ENCODE data around the gene MSRB2. TPM values are rescaled to one million over a fixed set of nuclear protein-coding genes. Genes with fewer than 3 reads are reported as not detected.

MSRB2 gene
- total and polyA plus RNA-seq, 3 experiments from 2014 or later = 3.2 to 12.6 (median 4.3) TPM

- CTCF ChIA-PET = no interaction called here
- Mint-ChIP-seq H3K4me1 (no peaks in the 10 kb centered on the region), H3K27ac (no peak overlapping the region), H3K9me3 (peaks cover 0 to 5% (median 0%) of the 10 kb centered on the region in 5 donors), H3K4me3 (no peak overlapping the region), H3K27me3 (peaks cover 16 to 48% of the 10 kb centered on the region in 2 donors), H3K36me3 (no peaks in the 10 kb centered on the region)
- H3K9me3 ChIP-seq (ENCODE audit: low read length) = no peaks in the 10 kb centered on the region
- H3K36me3 ChIP-seq (ENCODE audit: insufficient read depth, low read length) = no peaks in the 10 kb centered on the region
- H3K4me1 ChIP-seq (ENCODE audit: insufficient read depth, low read length) = no peaks in the 10 kb centered on the region
- H3K27ac ChIP-seq (ENCODE audit: low read depth, low read length) = no peak overlapping the region
- no peak for DNase-seq
- POLR2A ChIA-PET = no interaction called here
- no peak overlapping the region for H3K4me3 ChIP-seq (ENCODE audit: low read length)
- H3K27me3 ChIP-seq (ENCODE audit: insufficient read depth, low read length, poor library complexity, severe bottlenecking) = no peaks in the 10 kb centered on the region
These were observed 59.8 kb downstream of the MSRB2 start for GRCh38 chr10:23155169-23155568.

GRCh38 chr10:23156447-23157150, 61.2 kb downstream of the MSRB2 start:
- ChIA-PET POLR2A (no interaction called here), CTCF (no interaction called here)
- Mint-ChIP-seq H3K9me3 (peaks cover 0 to 5% (median 0%) of the 10 kb centered on the region in 5 donors), H3K36me3 (no peaks in the 10 kb centered on the region), H3K27ac (no peak overlapping the region), H3K27me3 (peaks cover 11 to 43% of the 10 kb centered on the region in 2 donors), H3K4me3 (peak overlapping the region in 1 of 7 donors; percentile 41), H3K4me1 (no peaks in the 10 kb centered on the region)
- no peaks in the 10 kb centered on the region for H3K36me3 ChIP-seq (ENCODE audit: insufficient read depth, low read length)
- no peak overlapping the region for H3K4me3 ChIP-seq (ENCODE audit: low read length)
- DNase-seq = no peak
- no peaks in the 10 kb centered on the region for H3K4me1 ChIP-seq (ENCODE audit: insufficient read depth, low read length)
- H3K27ac ChIP-seq (ENCODE audit: low read depth, low read length) = no peak overlapping the region
- H3K9me3 ChIP-seq (ENCODE audit: low read length) = no peaks in the 10 kb centered on the region
- H3K27me3 ChIP-seq (ENCODE audit: insufficient read depth, low read length, poor library complexity, severe bottlenecking) = no peaks in the 10 kb centered on the region

- no peak for DNase-seq
- Mint-ChIP-seq H3K36me3 (no peaks in the 10 kb centered on the region), H3K4me1 (no peaks in the 10 kb centered on the region), H3K27me3 (peaks cover 11 to 43% of the 10 kb centered on the region in 2 donors), H3K27ac (no peak overlapping the region), H3K9me3 (peaks cover 0 to 5% (median 0%) of the 10 kb centered on the region in 5 donors), H3K4me3 (no peak overlapping the region)
- CTCF ChIA-PET = interaction anchor here (1.1 to 1.4 kb wide), 2 partner anchors 17 to 1401 kb away, joined by 3 read pairs; no protein-coding TSS in a partner anchor
- Histone ChIP-seq H3K27ac (ENCODE audit: low read depth, low read length) (no peak overlapping the region), H3K36me3 (ENCODE audit: insufficient read depth, low read length) (no peaks in the 10 kb centered on the region), H3K4me1 (ENCODE audit: insufficient read depth, low read length) (no peaks in the 10 kb centered on the region), H3K9me3 (ENCODE audit: low read length) (no peaks in the 10 kb centered on the region), H3K27me3 (ENCODE audit: insufficient read depth, low read length, poor library complexity, severe bottlenecking) (no peaks in the 10 kb centered on the region), H3K4me3 (ENCODE audit: low read length) (no peak overlapping the region)
- POLR2A ChIA-PET = no interaction called here
These were observed 61.9 kb downstream of the MSRB2 start for GRCh38 chr10:23157239-23157681.

GRCh38 chr10:23157691-23158369, 62.5 kb downstream of the MSRB2 start:
- CTCF ChIA-PET = interaction anchor here (0.9 to 1.4 kb wide), 7 partner anchors 10 to 1401 kb away, joined by 3 to 5 read pairs (median 3); no protein-coding TSS in a partner anchor
- POLR2A ChIA-PET = no interaction called here
- no peaks in the 10 kb centered on the region for H3K9me3 ChIP-seq (ENCODE audit: low read length)
- H3K36me3 ChIP-seq (ENCODE audit: insufficient read depth, low read length) = no peaks in the 10 kb centered on the region
- H3K36me3 Mint-ChIP-seq = no peaks in the 10 kb centered on the region
- H3K4me1 ChIP-seq (ENCODE audit: insufficient read depth, low read length) = no peaks in the 10 kb centered on the region
- peaks cover 0 to 5% (median 0%) of the 10 kb centered on the region in 5 donors for H3K9me3 Mint-ChIP-seq
- H3K27ac ChIP-seq (ENCODE audit: low read depth, low read length) = no peak overlapping the region
- H3K4me1 Mint-ChIP-seq = no peaks in the 10 kb centered on the region
- no peak overlapping the region for H3K4me3 Mint-ChIP-seq
- peaks cover 11 to 43% of the 10 kb centered on the region in 2 donors for H3K27me3 Mint-ChIP-seq
- DNase-seq = no peak
- no peaks in the 10 kb centered on the region for H3K27me3 ChIP-seq (ENCODE audit: insufficient read depth, low read length, poor library complexity, severe bottlenecking)
- H3K4me3 ChIP-seq (ENCODE audit: low read length) = no peak overlapping the region
- no peak overlapping the region for H3K27ac Mint-ChIP-seq

GRCh38 chr10:23158370-23158769, 63.0 kb downstream of the MSRB2 start:
- Histone ChIP-seq H3K9me3 (ENCODE audit: low read length) (no peaks in the 10 kb centered on the region), H3K36me3 (ENCODE audit: insufficient read depth, low read length) (no peaks in the 10 kb centered on the region), H3K27ac (ENCODE audit: low read depth, low read length) (no peak overlapping the region), H3K4me3 (ENCODE audit: low read length) (no peak overlapping the region), H3K4me1 (ENCODE audit: insufficient read depth, low read length) (no peaks in the 10 kb centered on the region), H3K27me3 (ENCODE audit: insufficient read depth, low read length, poor library complexity, severe bottlenecking) (no peaks in the 10 kb centered on the region)
- H3K9me3 Mint-ChIP-seq = peaks cover 0 to 5% (median 0%) of the 10 kb centered on the region in 5 donors
- POLR2A ChIA-PET = no interaction called here
- H3K27ac Mint-ChIP-seq = no peak overlapping the region
- H3K4me1 Mint-ChIP-seq = no peaks in the 10 kb centered on the region
- H3K27me3 Mint-ChIP-seq = peaks cover 11 to 43% of the 10 kb centered on the region in 2 donors
- no peaks in the 10 kb centered on the region for H3K36me3 Mint-ChIP-seq
- no peak overlapping the region for H3K4me3 Mint-ChIP-seq
- DNase-seq = peak in 2 of 5 donors; percentile 13 to 18
- CTCF ChIA-PET = interaction anchor here (0.6 to 1.4 kb wide), 8 partner anchors 10 to 1400 kb away, joined by 3 to 5 read pairs (median 4); no protein-coding TSS in a partner anchor

- POLR2A ChIA-PET = no interaction called here
- CTCF ChIA-PET = no interaction called here
- Mint-ChIP-seq H3K36me3 (no peaks in the 10 kb centered on the region), H3K27me3 (peaks cover 31 to 47% of the 10 kb centered on the region in 2 donors), H3K4me3 (no peak overlapping the region), H3K4me1 (peaks cover 6 to 12% (median 8%) of the 10 kb centered on the region in 3 donors), H3K9me3 (no peaks in the 10 kb centered on the region), H3K27ac (no peak overlapping the region)
- peaks cover 6% of the 10 kb centered on the region for H3K27me3 ChIP-seq (ENCODE audit: insufficient read depth, low read length, poor library complexity, severe bottlenecking)
- no peak for DNase-seq
- H3K36me3 ChIP-seq (ENCODE audit: insufficient read depth, low read length) = no peaks in the 10 kb centered on the region
- no peak overlapping the region for H3K27ac ChIP-seq (ENCODE audit: low read depth, low read length)
- no peak overlapping the region for H3K4me3 ChIP-seq (ENCODE audit: low read length)
- H3K4me1 ChIP-seq (ENCODE audit: insufficient read depth, low read length) = no peaks in the 10 kb centered on the region
- no peaks in the 10 kb centered on the region for H3K9me3 ChIP-seq (ENCODE audit: low read length)
These were observed 76.0 kb downstream of the MSRB2 start for GRCh38 chr10:23171232-23171876.
